GM23248 (cell line): Measurements from ENCODE around the gene HNF1B.

Experiments
- EZH2 ChIP-seq: fragments of 200-600 bp; sonication (generic); IDR thresholded peaks from 2 replicates; pipeline ENCODE4 v1.6.1; 2018; ENCODE audit warnings: antibody characterized with exemption, mild to moderate bottlenecking; ENCODE audit not compliant: insufficient read depth, poor library complexity, severe bottlenecking
- EZH2phosphoT487 ChIP-seq: fragments of 200-600 bp; sonication (generic); IDR thresholded peaks from 2 replicates; pipeline ENCODE4 v1.6.1; 2018; ENCODE audit warnings: antibody characterized with exemption, moderate library complexity, mild to moderate bottlenecking, low read depth; ENCODE audit not compliant: insufficient read depth

DNA sequence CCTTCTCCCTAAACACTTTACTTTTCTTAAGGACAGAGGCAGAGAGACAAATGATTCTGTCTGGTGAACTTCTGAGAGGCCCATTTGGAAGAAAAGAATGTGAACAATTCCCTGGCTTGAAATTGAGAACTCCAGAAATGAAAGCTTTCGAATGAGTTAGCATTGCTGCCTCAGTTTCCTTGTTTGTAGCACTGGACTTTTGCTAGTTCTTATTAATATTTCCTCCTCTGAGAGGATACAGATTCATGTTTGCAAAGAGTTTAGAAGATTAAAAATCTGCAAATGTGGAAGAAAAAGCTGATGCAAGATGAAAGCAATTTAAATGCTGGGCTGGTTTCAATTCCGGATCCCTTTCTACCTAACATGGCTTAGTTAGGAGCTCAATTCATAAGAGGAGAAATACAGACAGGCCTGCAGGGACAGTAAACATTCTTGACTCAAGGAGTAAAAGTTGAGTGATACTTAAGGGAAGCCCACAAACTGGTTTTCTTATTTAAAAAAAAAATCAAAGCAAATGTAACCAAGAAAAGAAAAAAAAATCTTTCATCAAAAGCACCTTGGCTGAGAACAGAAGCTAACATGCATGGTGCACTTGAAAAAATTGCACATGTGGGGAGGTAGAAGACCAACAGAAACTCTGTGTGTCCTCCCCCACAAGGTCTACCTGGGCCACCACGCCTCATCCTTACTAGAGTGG lies 27.1 kb downstream of the HNF1B start:
- TF ChIP-seq EZH2phosphoT487 (no peak), EZH2 (no peak)
